T-helper 17 cell (primary cell): ENCODE measurements around the gene ABT1. TPM values are rescaled to one million over a fixed set of nuclear protein-coding genes. Genes with fewer than 3 reads are reported as not detected.

Experiments used
- ATAC-seq: fragments of 150-1000 bp; cut with Tn5 transposase; 2 replicates; pipeline ENCODE4 v1.10.0; 2021; ENCODE audit warnings: mild to moderate bottlenecking, moderate library complexity
- DNase-seq, 3 donors: peaks; one replicate each; pipeline versions ENCODE4 v3.0.0 to v3.0.0-alpha.2; 2020 to 2021
- H3K9me3 ChIP-seq: one replicate; pipeline ENCODE4 v1.7.0; 2013; ENCODE audit warnings: low read length, mild to moderate bottlenecking; ENCODE audit not compliant: control insufficient read depth, poor library complexity, severe bottlenecking
- H3K27ac Mint-ChIP-seq: one replicate; pipeline ENCODE4 v1.8.0; 2022; ENCODE audit warnings: mild to moderate bottlenecking, moderate library complexity, mixed read lengths
- H3K27me3 Mint-ChIP-seq: one replicate; pipeline ENCODE4 v1.8.0; 2022; ENCODE audit warnings: mixed read lengths
- H3K36me3 Mint-ChIP-seq: one replicate; pipeline ENCODE4 v1.8.0; 2022; ENCODE audit warnings: low read depth, mixed read lengths
- H3K4me1 Mint-ChIP-seq: one replicate; pipeline ENCODE4 v1.8.0; 2022; ENCODE audit warnings: mild to moderate bottlenecking, mixed read lengths
- H3K4me3 Mint-ChIP-seq: one replicate; pipeline ENCODE4 v1.8.0; 2022; ENCODE audit warnings: mild to moderate bottlenecking, moderate library complexity, mixed read lengths
- total RNA-seq, 4 donors: library from RNA in 2 of 4; stranded (reverse) in 2 of 4; gene quantifications; one replicate each; pipeline ENCODE4 v1.2.3 and lab custom pipeline; 2022 to 2026

The ABT1 gene
- total RNA-seq, 2 donors from 2014 or later: 25.0 to 28.4 TPM

- Mint-ChIP-seq H3K27ac (no peak overlapping the region), H3K36me3 (peaks cover 17% of the 10 kb centered on the region), H3K4me1 (no peaks in the 10 kb centered on the region), H3K27me3 (no peaks in the 10 kb centered on the region), H3K4me3 (no peak overlapping the region)
- no peaks in the 10 kb centered on the region for H3K9me3 ChIP-seq
- no peak for DNase-seq
- ATAC-seq: no peak
Measured at GRCh38 chr6:26646074-26646473, 49.3 kb downstream of the ABT1 start.

Other genes starting within 250 kb of the ABT1 start
- 100 to 1,000 TPM; 115 to 147 TPM for gene BTN3A2, start 231.8 kb upstream of the ABT1 start, total RNA-seq
- 10 to 100 TPM; 21.4 to 23.6 TPM for gene BTN2A2, start 213.8 kb upstream of the ABT1 start, total RNA-seq
- gene BTN3A1, start 194.7 kb upstream of the ABT1 start, total RNA-seq: 100 to 1,000 TPM; 169 to 205 TPM
- 10 to 100 TPM; 51.6 to 78.0 TPM for gene BTN3A3, start 156.4 kb upstream of the ABT1 start, total RNA-seq
- gene BTN2A1, start 139.0 kb upstream of the ABT1 start, total RNA-seq: 10 to 100 TPM; 25.9 to 27.9 TPM
- under 1 TPM in 1 of 2 donors, not detected in 1; 0.10 TPM for gene BTN1A1, start 96.7 kb upstream of the ABT1 start, total RNA-seq
- 10 to 100 TPM; 54.7 to 60.1 TPM for gene HMGN4, start 58.6 kb upstream of the ABT1 start, total RNA-seq
- 1 to 10 TPM; 3.1 to 4.4 TPM for gene ZNF322, start 62.8 kb downstream of the ABT1 start, total RNA-seq